ENCODE measurements around the gene ARHGAP45.

- no peak for TF ChIP-seq CTCF (IDR thresholded peaks at IDR 0.05)
- no peak for TF ChIP-seq POLR2A (IDR thresholded peaks at IDR 0.05)
Observed at GRCh38 chr19:1130771-1131717, 64.1 kb downstream of the ARHGAP45 start.

Measured in right lobe of liver (tissue), 4 donors.